Measurements from ENCODE around the gene CYTH2. TPM values are rescaled to one million over a fixed set of nuclear protein-coding genes. Genes with fewer than 3 reads are reported as not detected.

Gene CYTH2
- total and polyA plus RNA-seq, 11 donors = 12.3 to 55.3 (median 31.0) TPM

- intact Hi-C loops (cut with DNase I) = no loop called here
- Histone ChIP-seq H3K4me3 (peak overlapping the region in 1 of 12 donors; percentile 98), H3K9me3 (no peaks in the 10 kb centered on the region), H3K36me3 (peaks cover 0 to 5% (median 4%) of the 10 kb centered on the region in 9 donors), H3K4me1 (peaks cover 0 to 27% (median 19%) of the 10 kb centered on the region in 12 donors), H3K27me3 (peaks cover 4 to 30% (median 15%) of the 10 kb centered on the region in 9 donors), H3K27ac (no peak overlapping the region)
- WGBS, 4 donors = 43 to 80% (median 55%) methylated on average over 22 to 94 of the region's 94 CpGs
- TF ChIP-seq POLR2A (IDR thresholded peaks at IDR 0.05) (no peak), CTCF (IDR thresholded peaks at IDR 0.05) (no peak)
- ATAC-seq = no peak
- no peak for DNase-seq
Observed at GRCh38 chr19:48442116-48443035, 26.8 kb upstream of the CYTH2 start.

GRCh38 chr19:48443256-48443655 is 25.9 kb upstream of the CYTH2 start:
- no peak for DNase-seq

GRCh38 chr19:48443731-48444128 is 25.4 kb upstream of the CYTH2 start:
- WGBS, 4 donors = 13 to 28% (median 21%) methylated on average over 25 to 45 of the region's 45 CpGs
- Histone ChIP-seq H3K36me3 (peaks cover 0 to 18% (median 17%) of the 10 kb centered on the region in 9 donors), H3K9me3 (no peaks in the 10 kb centered on the region), H3K4me3 (peak overlapping the region in 8 of 12 donors; percentile 70 to 98 (median 94)), H3K4me1 (peaks cover 0 to 27% (median 19%) of the 10 kb centered on the region in 12 donors), H3K27me3 (peaks cover 4 to 30% (median 15%) of the 10 kb centered on the region in 9 donors), H3K27ac (no peak overlapping the region)
- TF ChIP-seq CTCF (IDR thresholded peaks at IDR 0.05) (no peak), POLR2A (IDR thresholded peaks at IDR 0.05) (no peak)
- intact Hi-C loops (cut with DNase I) = loop anchor here in 2 of 10 donors (2.0 kb wide), 2 partner anchors 27 to 53 kb away; partner anchors contain the start of gene KDELR1 (in 1 of the 2)
- ATAC-seq (no peak), DNase-seq (no peak)

More at GRCh38 chr19:48443256-48443655, 25.9 kb upstream of the CYTH2 start:
- H3K36me3 ChIP-seq = peaks cover 0 to 13% (median 12%) of the 10 kb centered on the region in 9 donors
- intact Hi-C loops (cut with DNase I) = no loop called here
- no peak for ATAC-seq
- peaks cover 0 to 27% (median 19%) of the 10 kb centered on the region in 12 donors for H3K4me1 ChIP-seq
- H3K27ac ChIP-seq = no peak overlapping the region
- TF ChIP-seq CTCF (IDR thresholded peaks at IDR 0.05) (no peak), POLR2A (IDR thresholded peaks at IDR 0.05) (no peak)
- no peaks in the 10 kb centered on the region for H3K9me3 ChIP-seq
- H3K4me3 ChIP-seq = peak overlapping the region in 6 of 12 donors; percentile 10 to 98 (median 28)
- H3K27me3 ChIP-seq = peaks cover 4 to 30% (median 15%) of the 10 kb centered on the region in 9 donors
- WGBS, 4 donors = 19 to 30% (median 26%) methylated on average over 17 to 60 of the region's 60 CpGs
